HepG2 (cell line): Measurements from ENCODE around the gene TMEM252. TPM values are rescaled to one million over a fixed set of nuclear protein-coding genes. Genes with fewer than 3 reads are reported as not detected.

Source experiments
- ATAC-seq: fragments of 200-7000 bp; cut with Tn5 transposase; 3 replicates; pipeline ENCODE4 v1.9.1; 2020; ENCODE audit warnings: mild to moderate bottlenecking, moderate library complexity
- BruUV-seq: library from RNA; stranded (reverse); fragments of 400-500 nt; replicated peaks from 2 replicates; lab custom pipeline; 2021; lab: Mats Ljungman, UMichigan
- CTCF ChIA-PET: fragments of 300-600 bp; formaldehyde crosslinking; extraction: SDS; loops from one replicate; lab custom pipeline; 2021; ENCODE audit warnings: low total read pairs, inconsistent platforms, low intra/inter-chr PET ratio; lab: Yijun Ruan, JAX
- POLR2A ChIA-PET: fragments of 350-600 bp; sonication (Branson Sonifier 250); formaldehyde crosslinking; loops from one replicate; lab custom pipeline; 2020; ENCODE audit warnings: antibody characterized with exemption, inconsistent platforms; lab: Yijun Ruan, JAX
- DNase-seq: peaks from one replicate; pipeline ENCODE4 v3.0.0-alpha.2; 2015; ENCODE audit warnings: low spot score
- FAIRE-seq: peaks from 3 replicates; lab custom pipeline; 2011; peaks lifted over from hg19 to GRCh38; lab: Jason Lieb, UNC
- H2AFZ ChIP-seq: one replicate; pipeline ENCODE4 v1.6.1; 2011; ENCODE audit warnings: low read length, inconsistent platforms
- H3K27ac ChIP-seq: fragments of 300-600 bp; 3 replicates; pipeline ENCODE4 v1.8.0; 2011; ENCODE audit warnings: mixed run types, mild to moderate bottlenecking, mixed read lengths, low read length, inconsistent platforms; ENCODE audit not compliant: insufficient read depth; ENCODE audit errors: extremely low read length
- H3K27me3 ChIP-seq, 2 experiments: fragments of 200-600 bp in 1 of 2; 2 replicates in 1 of 2; 3 replicates in 1 of 2; pipeline versions ENCODE4 v1.6.0 to v1.8.0; 2011; ENCODE audit warnings: low read length in 2 of 2, mild to moderate bottlenecking in 2 of 2, moderate library complexity in 2 of 2, inconsistent platforms in 1 of 2; ENCODE audit not compliant: insufficient read depth in 2 of 2, control insufficient read depth in 1 of 2
- H3K36me3 ChIP-seq, 2 experiments: fragments of 200-600 bp in 1 of 2; replicated peaks in 1 of 2; 2 replicates in 1 of 2; 3 replicates in 1 of 2; pipeline versions ENCODE4 v1.5.1 to v1.8.0; 2011; ENCODE audit warnings: low read length in 2 of 2, inconsistent platforms in 1 of 2; ENCODE audit not compliant: insufficient read depth in 2 of 2, control insufficient read depth in 1 of 2
- H3K4me1 ChIP-seq: 2 replicates; pipeline ENCODE4 v1.5.1; 2012; ENCODE audit warnings: low read length, inconsistent platforms; ENCODE audit not compliant: insufficient read depth
- H3K4me2 ChIP-seq: 2 replicates; pipeline ENCODE4 v1.6.0; 2011; ENCODE audit warnings: low read depth, low read length, inconsistent platforms
- H3K4me3 ChIP-seq, 3 experiments: fragments of 200-600 bp in 1 of 3; sonication (generic), shearing (Covaris generic) in 1 of 3; replicated peaks in 1 of 3; 2 replicates each; pipeline ENCODE4 v1.5.1; 2011 to 2016; ENCODE audit warnings: low read length in 3 of 3, inconsistent platforms in 2 of 3, low read depth in 2 of 3, mild to moderate bottlenecking in 2 of 3, control low read depth in 1 of 3, mixed read lengths in 1 of 3; ENCODE audit not compliant: insufficient read depth in 1 of 3
- H3K79me2 ChIP-seq: one replicate; pipeline ENCODE4 v1.6.1; 2011; ENCODE audit warnings: low read length, inconsistent platforms; ENCODE audit not compliant: insufficient read depth
- H3K9ac ChIP-seq: 2 replicates; pipeline ENCODE4 v1.6.0; 2011; ENCODE audit warnings: mild to moderate bottlenecking, low read depth, low read length, inconsistent platforms; ENCODE audit not compliant: insufficient read depth
- H3K9me3 ChIP-seq: 2 replicates; pipeline ENCODE4 v1.5.1; 2012; ENCODE audit warnings: mild to moderate bottlenecking, low read length
- H4K20me1 ChIP-seq: 2 replicates; pipeline ENCODE4 v1.6.0; 2011; ENCODE audit warnings: inconsistent platforms, mild to moderate bottlenecking, low read length, moderate library complexity; ENCODE audit not compliant: insufficient read depth
- GABPB1 ChIP-seq: IDR thresholded peaks from 2 replicates; pipeline ENCODE4 v1.6.1; 2016; ENCODE audit warnings: mild to moderate bottlenecking, missing genetic modification reagents, moderate library complexity, missing compliant biosample characterization
- HMG20A ChIP-seq: IDR thresholded peaks from 2 replicates; pipeline ENCODE4 v1.6.1; 2016; ENCODE audit warnings: borderline replicate concordance
- MXD4 ChIP-seq: IDR thresholded peaks from 2 replicates; pipeline ENCODE4 v1.6.1; 2016; ENCODE audit warnings: mild to moderate bottlenecking, missing biosample characterization, missing genetic modification reagents
- NFYC ChIP-seq: IDR thresholded peaks from 2 replicates; pipeline ENCODE4 v1.6.1; 2016; ENCODE audit warnings: missing genetic modification reagents, missing compliant biosample characterization
- PCBP1 ChIP-seq: fragments of 200-400 bp; formaldehyde crosslinking; IDR thresholded peaks from 2 replicates; pipeline ENCODE4 v1.6.1; 2017; ENCODE audit warnings: mild to moderate bottlenecking, low read depth, low read length, borderline replicate concordance
- RXRA ChIP-seq: sonication (generic); formaldehyde crosslinking; IDR thresholded peaks from 2 replicates; pipeline ENCODE4 v1.5.1; 2020; ENCODE audit warnings: missing genetic modification reagents
- SALL1 ChIP-seq: sonication (generic); formaldehyde crosslinking; IDR thresholded peaks from 2 replicates; pipeline ENCODE4 v1.8.0; 2022; ENCODE audit warnings: mild to moderate bottlenecking, missing genetic modification reagents
- SP1 ChIP-seq, 2 experiments: fragments of 450-650 bp in 1 of 2; sonication (generic) in 1 of 2; formaldehyde crosslinking in 1 of 2; IDR thresholded peaks; 2 replicates each; pipeline versions ENCODE4 v1.4.0 to v1.6.1; 2016 to 2020; ENCODE audit warnings: missing genetic modification reagents in 1 of 2
- ZNF232 ChIP-seq: sonication (generic); formaldehyde crosslinking; IDR thresholded peaks from 2 replicates; pipeline ENCODE4 v1.4.0; 2020; ENCODE audit warnings: missing genetic modification reagents, borderline replicate concordance
- ZNF577 ChIP-seq: sonication (generic); formaldehyde crosslinking; IDR thresholded peaks from 2 replicates; pipeline ENCODE4 v1.4.0; 2020; ENCODE audit warnings: mild to moderate bottlenecking, low read depth, missing genetic modification reagents, borderline replicate concordance
- ZNF766 ChIP-seq: sonication (generic); formaldehyde crosslinking; IDR thresholded peaks from 2 replicates; pipeline ENCODE4 v1.5.0; 2020; ENCODE audit warnings: missing genetic modification reagents, borderline replicate concordance
- WGBS: methylation state at CpG from one replicate; pipeline ENCODE4 v1.1.6; 2017; ENCODE audit warnings: low lambda C conversion rate; 5-methylcytosine and 5-hydroxymethylcytosine counted together
- in situ Hi-C: cut with HindIII; loops from 2 replicates; pipeline ENCODE4 v1.10.0; 2017; ENCODE audit warnings: low pct_unique_long_range_greater_than_20kb; ENCODE audit not compliant: extremely low pct_ligation_motif_present
- intact Hi-C: fragments of 100-400 bp; cut with micrococcal nuclease; formaldehyde crosslinking; loops from one replicate; pipeline ENCODE4 v1.10.0; 2022; ENCODE audit not compliant: unreplicated experiment
- polyA plus RNA-seq, 8 experiments: library from polyadenylated mRNA; depleted of rRNA in 3 of 8; stranded (reverse) in 7 of 8; unstranded in 1 of 8; fragments of >200 nt; fragmentation: Illumina TruSeq in 4 of 8; extraction: Trizol in 4 of 8; gene quantifications; 2 replicates each; pipeline versions ENCODE4 v1.2.1 to v1.2.3, GENCODE V29; 2011 to 2016; ENCODE audit warnings: low read depth in 4 of 8, missing spikeins in 1 of 8, mixed read lengths in 1 of 8; ENCODE audit not compliant: insufficient read depth in 1 of 8
- total RNA-seq, 5 experiments: library from RNA; depleted of rRNA; stranded (reverse); fragments of >200 nt; fragmentation: Illumina TruSeq; extraction: Trizol; gene quantifications; 2 replicates each; pipeline ENCODE4 v1.2.3, GENCODE V29; 2016; ENCODE audit warnings: low read depth in 1 of 5
- TF ChIP-seq, protein P1 (sequence below): sonication (generic); formaldehyde crosslinking; IDR thresholded peaks from 2 replicates; pipeline ENCODE4 v1.5.1; 2020; ENCODE audit warnings: mild to moderate bottlenecking, missing genetic modification reagents

The TMEM252 gene
- total and polyA plus RNA-seq, 2 of the 13 experiments (the other 11 are each of a cell fraction or from before 2014, with no cell fraction given), result not detected

DNA sequence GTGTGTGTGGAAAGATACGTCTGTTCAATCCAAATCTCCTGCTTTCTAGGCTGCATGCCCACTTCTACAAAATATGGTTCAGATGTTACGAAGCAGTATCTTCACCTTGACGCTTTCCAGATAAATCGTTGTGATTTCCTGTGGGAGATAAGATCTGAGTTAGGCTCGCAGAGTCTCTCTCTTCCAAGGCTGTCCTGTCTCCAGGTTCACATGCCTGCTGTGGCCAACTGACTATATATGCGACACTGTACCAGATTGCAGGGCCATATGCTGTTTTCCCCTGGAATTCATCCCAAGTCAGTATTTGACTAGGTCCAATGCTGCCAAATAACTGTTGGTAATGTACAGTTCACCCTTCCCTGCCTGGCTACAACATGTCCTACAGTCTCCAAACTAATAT, 47.9 kb downstream of the TMEM252 start (continued):
- no peak for TF ChIP-seq ZNF232 (CRISPR knock-in tag)
- no peak for TF ChIP-seq ZNF577 (CRISPR knock-in tag)
- TF ChIP-seq, protein P1, sequence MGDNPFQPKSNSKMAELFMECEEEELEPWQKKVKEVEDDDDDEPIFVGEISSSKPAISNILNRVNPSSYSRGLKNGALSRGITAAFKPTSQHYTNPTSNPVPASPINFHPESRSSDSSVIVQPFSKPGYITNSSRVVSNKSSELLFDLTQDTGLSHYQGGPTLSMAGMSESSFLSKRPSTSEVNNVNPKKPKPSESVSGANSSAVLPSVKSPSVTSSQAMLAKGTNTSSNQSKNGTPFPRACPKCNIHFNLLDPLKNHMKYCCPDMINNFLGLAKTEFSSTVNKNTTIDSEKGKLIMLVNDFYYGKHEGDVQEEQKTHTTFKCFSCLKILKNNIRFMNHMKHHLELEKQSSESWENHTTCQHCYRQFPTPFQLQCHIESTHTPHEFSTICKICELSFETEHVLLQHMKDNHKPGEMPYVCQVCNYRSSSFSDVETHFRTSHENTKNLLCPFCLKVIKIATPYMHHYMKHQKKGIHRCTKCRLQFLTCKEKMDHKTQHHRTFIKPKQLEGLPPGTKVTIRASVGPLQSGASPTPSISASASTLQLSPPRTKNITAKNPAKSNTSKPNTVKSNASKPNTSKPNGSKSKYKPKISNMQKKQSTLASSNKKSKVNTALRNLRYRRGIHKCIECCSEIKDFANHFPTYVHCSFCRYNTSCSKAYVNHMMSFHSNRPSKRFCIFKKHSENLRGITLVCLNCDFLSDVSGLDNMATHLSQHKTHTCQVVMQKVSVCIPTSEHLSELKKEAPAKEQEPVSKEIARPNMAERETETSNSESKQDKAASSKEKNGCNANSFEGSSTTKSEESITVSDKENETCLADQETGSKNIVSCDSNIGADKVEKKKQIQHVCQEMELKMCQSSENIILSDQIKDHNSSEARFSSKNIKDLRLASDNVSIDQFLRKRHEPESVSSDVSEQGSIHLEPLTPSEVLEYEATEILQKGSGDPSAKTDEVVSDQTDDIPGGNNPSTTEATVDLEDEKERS (CRISPR knock-in tag), result no peak
- TF ChIP-seq MXD4 (CRISPR knock-in tag), result no peak
- TF ChIP-seq RXRA, result no peak
- no peak for TF ChIP-seq ZNF766 (CRISPR knock-in tag)
- TF ChIP-seq GABPB1 (CRISPR knock-in tag), result no peak
- no peak for TF ChIP-seq SP1 (IDR thresholded peaks at IDR 0.05)
- no peak for TF ChIP-seq SP1 (CRISPR knock-in tag; IDR thresholded peaks at IDR 0.05)
- TF ChIP-seq HMG20A (CRISPR knock-in tag), result no peak
- TF ChIP-seq PCBP1, result no peak
- no peak for TF ChIP-seq SALL1

DNA sequence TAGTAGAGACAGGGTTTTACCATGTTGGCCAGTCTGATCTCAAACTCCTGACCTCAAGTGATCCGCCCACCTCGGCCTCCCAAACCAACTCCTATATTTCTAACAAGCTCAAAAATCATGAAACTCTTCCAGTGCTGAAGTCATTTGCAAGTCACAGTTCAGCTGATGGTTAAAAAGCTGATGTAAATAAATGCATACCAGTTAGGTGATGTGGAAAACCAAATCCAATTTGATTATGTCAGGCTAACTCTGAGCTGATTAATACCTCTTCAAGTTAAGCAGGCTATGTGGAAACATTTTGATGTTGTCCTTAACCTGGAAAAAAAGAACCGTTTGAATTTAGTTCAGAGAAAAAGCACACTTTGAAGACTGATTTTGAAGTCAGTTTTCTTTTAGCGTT, 51.0 kb downstream of the TMEM252 start:
- Histone ChIP-seq H3K9me3 (no peaks in the 10 kb centered on the region), H3K9ac (no peak overlapping the region), H3K4me1 (no peaks in the 10 kb centered on the region), H4K20me1 (no peaks in the 10 kb centered on the region), H3K36me3 (no peaks in the 10 kb centered on the region), H3K4me2 (no peak overlapping the region), H3K79me2 (no peaks in the 10 kb centered on the region), H3K4me3 (no peak overlapping the region), H3K27me3 (no peaks in the 10 kb centered on the region), H3K27ac (no peak overlapping the region), H2AFZ (no peak overlapping the region)
- ATAC-seq, result no peak
- POLR2A ChIA-PET, result no interaction called here
- no TSS peak for BruUV-seq
- TF ChIP-seq NFYC (CRISPR knock-in tag), result no peak
- no peak for DNase-seq
- in situ Hi-C loops (no loop called here), intact Hi-C loops (no loop called here)
- no peak for FAIRE-seq
- WGBS, result 32% methylated on average over 4 of the region's 4 CpGs
- CTCF ChIA-PET, result no interaction called here
